ENCODE measurements around the gene CLEC9A. TPM values are rescaled to one million over a fixed set of nuclear protein-coding genes. Genes with fewer than 3 reads are reported as not detected.

Gene CLEC9A
- total RNA-seq, 2 experiments from 2014 or later: not detected

DNA sequence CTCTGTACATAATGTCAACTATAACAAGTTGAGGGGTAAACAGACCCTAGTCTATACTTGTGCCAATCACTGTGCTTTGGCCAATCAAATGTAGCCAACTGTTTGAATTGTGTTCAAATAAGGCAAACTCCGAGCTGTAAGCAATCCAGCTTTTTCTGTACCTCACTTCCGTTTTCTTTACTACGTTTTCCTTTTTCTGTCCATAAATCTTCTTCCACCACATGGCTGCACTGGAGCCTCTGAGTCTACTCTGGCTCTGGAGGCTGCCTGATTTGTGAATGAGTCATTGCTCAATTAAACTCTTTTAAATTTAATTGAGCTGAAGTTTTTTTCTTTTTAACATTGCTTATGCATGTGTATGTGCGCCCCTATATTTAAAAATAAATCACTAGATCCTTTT is 38.6 kb downstream of the CLEC9A start:
- H3K27ac Mint-ChIP-seq: no peak overlapping the region
- H3K27me3 Mint-ChIP-seq: peaks cover 27% of the 10 kb centered on the region
- TF ChIP-seq, protein P1, sequence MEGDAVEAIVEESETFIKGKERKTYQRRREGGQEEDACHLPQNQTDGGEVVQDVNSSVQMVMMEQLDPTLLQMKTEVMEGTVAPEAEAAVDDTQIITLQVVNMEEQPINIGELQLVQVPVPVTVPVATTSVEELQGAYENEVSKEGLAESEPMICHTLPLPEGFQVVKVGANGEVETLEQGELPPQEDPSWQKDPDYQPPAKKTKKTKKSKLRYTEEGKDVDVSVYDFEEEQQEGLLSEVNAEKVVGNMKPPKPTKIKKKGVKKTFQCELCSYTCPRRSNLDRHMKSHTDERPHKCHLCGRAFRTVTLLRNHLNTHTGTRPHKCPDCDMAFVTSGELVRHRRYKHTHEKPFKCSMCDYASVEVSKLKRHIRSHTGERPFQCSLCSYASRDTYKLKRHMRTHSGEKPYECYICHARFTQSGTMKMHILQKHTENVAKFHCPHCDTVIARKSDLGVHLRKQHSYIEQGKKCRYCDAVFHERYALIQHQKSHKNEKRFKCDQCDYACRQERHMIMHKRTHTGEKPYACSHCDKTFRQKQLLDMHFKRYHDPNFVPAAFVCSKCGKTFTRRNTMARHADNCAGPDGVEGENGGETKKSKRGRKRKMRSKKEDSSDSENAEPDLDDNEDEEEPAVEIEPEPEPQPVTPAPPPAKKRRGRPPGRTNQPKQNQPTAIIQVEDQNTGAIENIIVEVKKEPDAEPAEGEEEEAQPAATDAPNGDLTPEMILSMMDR (IDR thresholded peaks at IDR 0.05): no peak
- ChIA-PET POLR2A (no interaction called here), CTCF (interaction anchor here (0.9 to 1.7 kb wide), 2 partner anchors 30 to 129 kb away, joined by 4 read pairs; no protein-coding TSS in a partner anchor)
- no peaks in the 10 kb centered on the region for H3K4me1 Mint-ChIP-seq (ENCODE audit: low read depth)
- no peak for ATAC-seq
- no peak overlapping the region for H3K4me3 Mint-ChIP-seq
- no peaks in the 10 kb centered on the region for H3K36me3 Mint-ChIP-seq (ENCODE audit: low read depth)
- no peaks in the 10 kb centered on the region for H3K9me3 Mint-ChIP-seq
- intact Hi-C loops (cut with micrococcal nuclease): no loop called here
- DNase-seq: no peak

DNA sequence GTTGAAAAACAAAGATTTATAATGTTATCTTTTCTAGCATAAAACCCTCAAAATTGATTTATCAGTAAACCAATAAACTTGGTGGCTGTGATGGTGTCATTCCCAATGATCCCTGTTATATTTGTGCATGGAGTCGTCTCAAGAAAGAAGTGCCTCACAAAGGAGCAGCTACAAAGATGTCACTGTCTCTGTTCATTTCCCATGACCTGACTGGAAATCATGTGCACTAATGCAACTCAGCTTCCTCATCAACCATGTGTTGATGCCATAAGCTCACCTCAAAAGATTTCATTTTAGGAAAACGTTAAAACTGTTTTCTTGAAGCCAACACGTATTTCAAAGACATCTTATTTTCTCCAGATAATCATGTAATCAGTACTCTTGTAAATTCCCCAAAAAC is 39.5 kb downstream of the CLEC9A start:
- no peak for DNase-seq
- no peaks in the 10 kb centered on the region for H3K4me1 Mint-ChIP-seq (ENCODE audit: low read depth)
- CTCF ChIA-PET: no interaction called here

DNA sequence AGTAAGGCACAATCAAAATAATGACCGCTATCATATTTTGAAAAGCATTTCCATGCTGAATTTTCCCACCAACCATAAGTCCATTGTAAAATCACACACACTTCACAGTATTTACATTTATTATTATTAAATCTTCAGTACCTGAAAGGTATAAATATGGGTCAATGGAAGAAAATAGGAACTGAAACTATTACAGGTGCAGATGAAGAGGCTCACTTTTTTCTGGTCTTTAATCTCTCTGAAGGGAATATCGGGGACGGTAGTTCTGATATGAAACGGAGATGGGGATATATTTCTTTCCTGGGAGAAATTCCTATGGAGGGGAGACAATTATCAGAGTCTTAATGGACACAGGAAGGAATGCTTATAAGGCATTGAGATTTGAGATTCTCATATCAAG is 39.9 kb downstream of the CLEC9A start:
- H3K27ac Mint-ChIP-seq: no peak overlapping the region
- no peak overlapping the region for H3K4me3 Mint-ChIP-seq
- H3K9me3 Mint-ChIP-seq: no peaks in the 10 kb centered on the region
- no peaks in the 10 kb centered on the region for H3K36me3 Mint-ChIP-seq (ENCODE audit: low read depth)
- no peaks in the 10 kb centered on the region for H3K4me1 Mint-ChIP-seq (ENCODE audit: low read depth)
- intact Hi-C loops (cut with micrococcal nuclease): no loop called here
- ATAC-seq (no peak), DNase-seq (no peak)
- CTCF ChIA-PET: no interaction called here
- H3K27me3 Mint-ChIP-seq: peaks cover 27% of the 10 kb centered on the region
- POLR2A ChIA-PET: no interaction called here
- TF ChIP-seq, protein P1 (IDR thresholded peaks at IDR 0.05): no peak

More for the DNA sequence above, 39.5 kb downstream of the CLEC9A start:
- POLR2A ChIA-PET: no interaction called here
- no peak for ATAC-seq
- Mint-ChIP-seq H3K27me3 (peaks cover 27% of the 10 kb centered on the region), H3K4me3 (no peak overlapping the region), H3K36me3 (ENCODE audit: low read depth) (no peaks in the 10 kb centered on the region), H3K27ac (no peak overlapping the region), H3K9me3 (no peaks in the 10 kb centered on the region)
- intact Hi-C loops (cut with micrococcal nuclease): no loop called here
- TF ChIP-seq, protein P1 (IDR thresholded peaks at IDR 0.05): no peak

DNA sequence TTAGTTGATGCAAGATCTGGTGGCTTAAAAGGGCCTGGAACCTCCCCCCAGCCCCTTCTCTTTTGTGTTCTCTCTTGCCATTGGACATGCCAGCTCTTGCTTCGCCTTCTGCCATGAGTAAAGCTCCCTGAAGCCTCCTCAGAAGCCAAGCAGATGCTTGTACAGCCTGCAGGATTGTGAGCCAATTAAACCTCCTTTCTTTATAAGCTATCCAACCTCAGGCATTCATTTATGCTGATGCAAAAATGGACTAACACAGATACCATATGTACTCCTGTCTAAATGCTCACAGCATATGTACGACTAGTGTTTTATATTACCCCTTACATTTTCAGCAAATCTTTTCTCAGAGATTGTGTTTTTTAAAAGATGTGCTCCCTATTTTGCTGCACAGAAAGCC is 41.6 kb downstream of the CLEC9A start:
- ATAC-seq (no peak), DNase-seq (no peak)
- intact Hi-C loops (cut with micrococcal nuclease): loop anchor here (2.0 kb wide), 1 partner anchor 57 kb away; no protein-coding TSS in a partner anchor
- Mint-ChIP-seq H3K4me3 (no peak overlapping the region), H3K36me3 (ENCODE audit: low read depth) (no peaks in the 10 kb centered on the region), H3K4me1 (ENCODE audit: low read depth) (no peaks in the 10 kb centered on the region), H3K9me3 (no peaks in the 10 kb centered on the region), H3K27ac (no peak overlapping the region), H3K27me3 (peaks cover 24% of the 10 kb centered on the region)
- POLR2A ChIA-PET: no interaction called here
- TF ChIP-seq, protein P1 (IDR thresholded peaks at IDR 0.05): no peak
- CTCF ChIA-PET: no interaction called here

DNA sequence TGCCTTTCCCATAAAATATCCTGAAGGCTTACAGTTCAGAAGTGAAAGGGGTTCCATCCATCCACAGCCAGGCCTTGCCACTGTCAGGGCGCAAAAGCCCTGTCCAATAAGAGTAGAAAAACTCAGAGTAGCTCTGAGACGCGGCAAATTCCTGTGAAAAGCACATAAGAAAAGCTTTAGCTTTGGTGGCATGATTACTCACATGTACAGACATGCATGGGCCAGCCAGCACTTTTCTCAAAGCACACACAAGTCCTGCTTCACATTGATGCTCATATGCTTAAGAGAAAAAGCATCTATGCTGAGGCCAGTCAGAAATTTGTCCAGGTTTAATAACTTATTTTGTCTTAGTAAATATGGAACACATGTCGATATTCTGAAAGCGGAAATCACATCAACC is 42.8 kb downstream of the CLEC9A start:
- DNase-seq (no peak), ATAC-seq (no peak)
- intact Hi-C loops (cut with micrococcal nuclease): loop anchor here (2.0 kb wide), 1 partner anchor 56 kb away; no protein-coding TSS in a partner anchor
- Mint-ChIP-seq H3K27me3 (peaks cover 16% of the 10 kb centered on the region), H3K4me3 (no peak overlapping the region), H3K4me1 (ENCODE audit: low read depth) (no peaks in the 10 kb centered on the region), H3K27ac (no peak overlapping the region), H3K9me3 (no peaks in the 10 kb centered on the region), H3K36me3 (ENCODE audit: low read depth) (no peaks in the 10 kb centered on the region)
- POLR2A ChIA-PET: no interaction called here
- TF ChIP-seq, protein P1 (IDR thresholded peaks at IDR 0.05): no peak
- CTCF ChIA-PET: no interaction called here
